PC-3 (cell line): ENCODE measurements around the gene NRG3. TPM values are rescaled to one million over a fixed set of nuclear protein-coding genes. Genes with fewer than 3 reads are reported as not detected.

ENCODE experiments used
- ATAC-seq: fragments of 200-7000 bp; cut with Tn5 transposase; 2 replicates; pipeline ENCODE4 v1.9.1; 2020; ENCODE audit warnings: mild to moderate bottlenecking, moderate library complexity
- BruUV-seq: library from RNA; stranded (reverse); fragments of 400-500 nt; replicated peaks from 2 replicates; lab custom pipeline; 2021; lab: Mats Ljungman, UMichigan
- CTCF ChIA-PET: fragments of 300-600 bp; sonication (Branson Sonifier 250); formaldehyde crosslinking; loops from one replicate; lab custom pipeline; 2022; ENCODE audit warnings: antibody characterized with exemption; lab: Charles Lee
- POLR2A ChIA-PET: fragments of 300-600 bp; sonication (Branson Sonifier 250); formaldehyde crosslinking; loops from one replicate; lab custom pipeline; 2022; ENCODE audit warnings: antibody characterized with exemption; ENCODE audit not compliant: unreplicated experiment; lab: Charles Lee
- DNase-seq: peaks from one replicate; pipeline ENCODE4 v3.0.0-alpha.2; 2015
- H2AFZ ChIP-seq: fragments of 300-600 bp; sonication (generic); 2 replicates; pipeline ENCODE4 v1.6.0; 2016; ENCODE audit warnings: antibody characterized with exemption, low read length
- H3F3A ChIP-seq: fragments of 300-600 bp; sonication (generic); one replicate; pipeline ENCODE4 v1.6.0; 2017; ENCODE audit warnings: antibody characterized with exemption, low read length, control low read depth, mild to moderate bottlenecking; ENCODE audit not compliant: unreplicated experiment
- H3K27ac ChIP-seq: fragments of 300-600 bp; sonication (generic); 2 replicates; pipeline ENCODE4 v1.5.1; 2016; ENCODE audit warnings: mild to moderate bottlenecking, low read length
- H3K27me3 ChIP-seq: fragments of 300-600 bp; sonication (generic); 2 replicates; pipeline ENCODE4 v1.6.1; 2016; ENCODE audit warnings: low read length, mixed read lengths
- H3K36me3 ChIP-seq: fragments of 300-600 bp; sonication (generic); 2 replicates; pipeline ENCODE4 v1.6.1; 2016; ENCODE audit warnings: low read depth, mixed run types, low read length, mixed read lengths
- H3K4me1 ChIP-seq: fragments of 300-600 bp; sonication (generic); 2 replicates; pipeline ENCODE4 v1.5.1; 2016; ENCODE audit warnings: low read length; ENCODE audit not compliant: insufficient read depth
- H3K4me2 ChIP-seq: fragments of 300-600 bp; sonication (generic); 2 replicates; pipeline ENCODE4 v1.6.0; 2016; ENCODE audit warnings: low read length
- H3K4me3 ChIP-seq: fragments of 300-600 bp; sonication (generic); 2 replicates; pipeline ENCODE4 v1.5.1; 2016; ENCODE audit warnings: mild to moderate bottlenecking, low read length, mixed read lengths
- H3K79me2 ChIP-seq: fragments of 300-600 bp; sonication (generic); 2 replicates; pipeline ENCODE4 v1.6.1; 2017; ENCODE audit warnings: low read length, mixed read lengths
- H3K9ac ChIP-seq: fragments of 300-600 bp; sonication (generic); 2 replicates; pipeline ENCODE4 v1.6.0; 2016; ENCODE audit warnings: mild to moderate bottlenecking, low read length
- H3K9me2 ChIP-seq: fragments of 300-600 bp; sonication (generic); replicated peaks from 2 replicates; pipeline ENCODE4 v1.6.1; 2016; ENCODE audit warnings: mixed run types, low read length, mixed read lengths
- H3K9me3 ChIP-seq: fragments of 300-600 bp; sonication (generic); 2 replicates; pipeline ENCODE4 v1.6.1; 2016; ENCODE audit warnings: low read length, mixed read lengths
- H4K20me1 ChIP-seq: fragments of 300-600 bp; sonication (generic); 2 replicates; pipeline ENCODE4 v1.6.1; 2016; ENCODE audit warnings: low read length, mixed read lengths
- EZH2 ChIP-seq: fragments of 300-600 bp; sonication (generic); IDR thresholded peaks from one replicate; pipeline ENCODE4 v1.6.1; 2017; ENCODE audit warnings: antibody characterized with exemption, mild to moderate bottlenecking, low read length; ENCODE audit not compliant: unreplicated experiment
- EZH2phosphoT487 ChIP-seq: fragments of 300-600 bp; sonication (generic); IDR thresholded peaks from 2 replicates; pipeline ENCODE4 v1.6.1; 2018; ENCODE audit warnings: mild to moderate bottlenecking, antibody characterized with exemption, low read length, borderline replicate concordance
- intact Hi-C: fragments of 100-400 bp; cut with micrococcal nuclease; formaldehyde crosslinking; loops from 2 replicates; pipeline ENCODE4 v1.9.0; 2023
- total RNA-seq: library from RNA; depleted of rRNA; stranded (reverse); fragments of >200 nt; gene quantifications from 2 replicates; pipeline ENCODE4 v1.2.3, GENCODE V29; 2014
- TF ChIP-seq, protein P1 (sequence below): fragments of 300-600 bp; sonication (generic); conservative IDR thresholded peaks from 2 replicates; pipeline ENCODE4 v1.5.1; 2017; ENCODE audit warnings: antibody characterized with exemption, low read depth, mild to moderate bottlenecking, low read length

NRG3 gene
- total RNA-seq, 1 experiment from 2014 or later = not detected

DNA sequence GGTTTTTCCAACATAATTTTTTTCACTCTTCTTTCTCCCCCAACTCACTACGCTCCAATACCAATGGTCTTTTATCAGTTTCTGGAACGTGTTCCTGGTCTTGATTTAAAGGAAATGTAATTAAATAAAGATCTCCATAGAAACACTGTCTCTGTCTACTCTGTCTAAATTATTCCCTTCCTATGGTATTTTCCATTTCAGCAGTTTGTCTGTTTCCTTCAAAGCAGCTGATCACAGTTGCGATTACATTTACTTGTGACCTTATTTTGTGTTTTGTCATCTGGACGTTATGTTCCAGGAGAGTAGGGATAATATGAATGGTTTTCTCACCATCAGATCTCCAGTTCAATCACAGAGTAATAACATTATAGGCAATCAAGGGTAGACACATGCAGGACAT is 359.2 kb downstream of the NRG3 start:
- Histone ChIP-seq H3K9ac (no peak overlapping the region), H3F3A (no peaks in the 10 kb centered on the region), H2AFZ (no peak overlapping the region), H4K20me1 (no peaks in the 10 kb centered on the region), H3K4me2 (no peak overlapping the region), H3K4me1 (no peaks in the 10 kb centered on the region), H3K9me3 (no peaks in the 10 kb centered on the region), H3K9me2 (no peaks in the 10 kb centered on the region), H3K4me3 (no peak overlapping the region), H3K36me3 (no peaks in the 10 kb centered on the region), H3K27me3 (no peaks in the 10 kb centered on the region), H3K27ac (no peak overlapping the region), H3K79me2 (no peaks in the 10 kb centered on the region)
- POLR2A ChIA-PET = no interaction called here
- intact Hi-C loops = no loop called here
- CTCF ChIA-PET = no interaction called here
- TF ChIP-seq EZH2 = no peak
- TF ChIP-seq, protein P1, sequence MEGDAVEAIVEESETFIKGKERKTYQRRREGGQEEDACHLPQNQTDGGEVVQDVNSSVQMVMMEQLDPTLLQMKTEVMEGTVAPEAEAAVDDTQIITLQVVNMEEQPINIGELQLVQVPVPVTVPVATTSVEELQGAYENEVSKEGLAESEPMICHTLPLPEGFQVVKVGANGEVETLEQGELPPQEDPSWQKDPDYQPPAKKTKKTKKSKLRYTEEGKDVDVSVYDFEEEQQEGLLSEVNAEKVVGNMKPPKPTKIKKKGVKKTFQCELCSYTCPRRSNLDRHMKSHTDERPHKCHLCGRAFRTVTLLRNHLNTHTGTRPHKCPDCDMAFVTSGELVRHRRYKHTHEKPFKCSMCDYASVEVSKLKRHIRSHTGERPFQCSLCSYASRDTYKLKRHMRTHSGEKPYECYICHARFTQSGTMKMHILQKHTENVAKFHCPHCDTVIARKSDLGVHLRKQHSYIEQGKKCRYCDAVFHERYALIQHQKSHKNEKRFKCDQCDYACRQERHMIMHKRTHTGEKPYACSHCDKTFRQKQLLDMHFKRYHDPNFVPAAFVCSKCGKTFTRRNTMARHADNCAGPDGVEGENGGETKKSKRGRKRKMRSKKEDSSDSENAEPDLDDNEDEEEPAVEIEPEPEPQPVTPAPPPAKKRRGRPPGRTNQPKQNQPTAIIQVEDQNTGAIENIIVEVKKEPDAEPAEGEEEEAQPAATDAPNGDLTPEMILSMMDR = no peak
- no peak for TF ChIP-seq EZH2phosphoT487
- DNase-seq = no peak
- ATAC-seq = no peak
- no TSS peak for BruUV-seq

DNA sequence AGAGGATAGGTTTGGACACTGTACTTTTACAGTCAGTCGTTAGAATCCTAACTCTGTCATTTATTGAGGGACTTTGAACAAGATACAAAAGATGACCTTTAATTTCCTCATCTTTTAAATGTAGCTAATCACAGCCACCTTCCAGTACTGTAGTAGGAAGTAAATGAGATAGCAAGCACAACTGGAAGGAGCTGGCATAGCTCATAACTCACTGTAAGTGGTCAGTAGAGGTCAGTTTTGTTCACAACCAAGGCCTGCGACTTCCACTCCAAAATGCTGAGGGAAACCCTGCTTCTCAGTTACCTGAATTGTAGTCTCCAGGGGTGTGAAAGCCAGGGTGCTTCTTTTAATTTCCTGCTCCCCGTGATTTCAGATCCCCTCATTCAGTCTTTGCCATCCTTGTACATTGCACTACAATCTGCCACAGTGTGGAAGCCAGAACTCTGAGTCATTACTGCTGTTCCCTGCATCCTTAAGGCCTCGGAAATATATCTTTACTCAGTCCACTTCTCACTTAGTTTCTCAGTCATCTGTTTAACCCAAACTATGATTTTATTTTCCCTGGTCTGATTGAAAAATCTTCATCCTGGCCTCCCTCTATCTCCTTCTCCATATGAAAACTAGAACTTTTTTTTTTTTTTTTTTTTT is 361.2 kb downstream of the NRG3 start:
- Histone ChIP-seq H3K27me3 (no peaks in the 10 kb centered on the region), H3K4me3 (no peak overlapping the region), H3K36me3 (no peaks in the 10 kb centered on the region), H3F3A (no peaks in the 10 kb centered on the region), H2AFZ (no peak overlapping the region), H3K27ac (no peak overlapping the region), H4K20me1 (no peaks in the 10 kb centered on the region), H3K9me2 (no peaks in the 10 kb centered on the region), H3K4me2 (no peak overlapping the region), H3K79me2 (no peaks in the 10 kb centered on the region), H3K9ac (no peak overlapping the region), H3K9me3 (no peaks in the 10 kb centered on the region), H3K4me1 (no peaks in the 10 kb centered on the region)
- intact Hi-C loops = no loop called here
- TF ChIP-seq, protein P1 = no peak
- TF ChIP-seq EZH2phosphoT487 (no peak), EZH2 (no peak)
- ChIA-PET CTCF (no interaction called here), POLR2A (no interaction called here)
- DNase-seq = no peak
- no peak for ATAC-seq
- no TSS peak for BruUV-seq

DNA sequence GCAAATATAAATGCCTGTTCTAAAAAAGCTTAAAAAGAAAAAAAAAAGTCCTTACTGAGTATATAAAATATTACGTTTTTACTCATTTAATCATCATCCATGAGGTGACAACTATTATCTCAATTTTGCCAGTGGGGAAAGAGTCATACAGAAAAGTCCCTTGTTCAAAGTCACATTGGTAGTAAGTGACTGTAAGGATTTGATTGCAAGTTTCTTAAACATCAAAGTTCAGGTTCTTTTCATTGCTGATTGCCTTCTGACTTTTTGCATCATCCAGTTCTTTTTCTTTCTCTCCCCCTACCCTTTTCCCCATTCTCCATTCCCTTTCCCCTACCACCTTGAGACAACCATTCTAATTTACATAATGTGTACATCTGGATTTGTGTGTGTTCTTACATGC is 363.3 kb downstream of the NRG3 start:
- no peak overlapping the region for H3K9ac ChIP-seq
- H3K4me3 ChIP-seq = no peak overlapping the region
- no peaks in the 10 kb centered on the region for H3K27me3 ChIP-seq
- H3K4me1 ChIP-seq = no peaks in the 10 kb centered on the region
- no peak overlapping the region for H3K4me2 ChIP-seq
- TF ChIP-seq EZH2phosphoT487 (no peak), EZH2 (no peak)
- TF ChIP-seq, protein P1 = no peak
- no peaks in the 10 kb centered on the region for H3K9me2 ChIP-seq
- H2AFZ ChIP-seq = no peak overlapping the region
- no peaks in the 10 kb centered on the region for H3K36me3 ChIP-seq
- H3F3A ChIP-seq = no peaks in the 10 kb centered on the region
- no peak overlapping the region for H3K27ac ChIP-seq
- no peaks in the 10 kb centered on the region for H4K20me1 ChIP-seq
- intact Hi-C loops = no loop called here
- no peak for DNase-seq
- ChIA-PET CTCF (no interaction called here), POLR2A (no interaction called here)
- no TSS peak for BruUV-seq
- no peaks in the 10 kb centered on the region for H3K9me3 ChIP-seq
- H3K79me2 ChIP-seq = no peaks in the 10 kb centered on the region
- ATAC-seq = no peak
